GM18951 (cell line): ENCODE results near the gene HSPBP1.
"Not testable (repeated sequence)": the region's sequence is repeated elsewhere in the genome, so short reads cannot be mapped to it uniquely, and the experiment has no call there.

Experiments used
- POLR2A ChIP-seq: IDR thresholded peaks from 4 replicates; pipeline ENCODE4 v1.6.1; 2011; ENCODE audit warnings: mild to moderate bottlenecking; ENCODE audit not compliant: insufficient read length, insufficient read depth; ENCODE audit errors: extremely low read depth
- in situ Hi-C: fragments of 300-500 bp; cut with MboI; formaldehyde crosslinking; loops from one replicate; pipeline ENCODE4 v1.12.0; 2022; ENCODE audit warnings: low sequenced_read_pairs, mixed read lengths, inconsistent platforms; ENCODE audit not compliant: unreplicated experiment

The HSPBP1 gene

GRCh38 chr19:55228015-55228391 is 51.9 kb downstream of the HSPBP1 start:
- in situ Hi-C loops = no loop called here
- TF ChIP-seq POLR2A = no peak

DNA sequence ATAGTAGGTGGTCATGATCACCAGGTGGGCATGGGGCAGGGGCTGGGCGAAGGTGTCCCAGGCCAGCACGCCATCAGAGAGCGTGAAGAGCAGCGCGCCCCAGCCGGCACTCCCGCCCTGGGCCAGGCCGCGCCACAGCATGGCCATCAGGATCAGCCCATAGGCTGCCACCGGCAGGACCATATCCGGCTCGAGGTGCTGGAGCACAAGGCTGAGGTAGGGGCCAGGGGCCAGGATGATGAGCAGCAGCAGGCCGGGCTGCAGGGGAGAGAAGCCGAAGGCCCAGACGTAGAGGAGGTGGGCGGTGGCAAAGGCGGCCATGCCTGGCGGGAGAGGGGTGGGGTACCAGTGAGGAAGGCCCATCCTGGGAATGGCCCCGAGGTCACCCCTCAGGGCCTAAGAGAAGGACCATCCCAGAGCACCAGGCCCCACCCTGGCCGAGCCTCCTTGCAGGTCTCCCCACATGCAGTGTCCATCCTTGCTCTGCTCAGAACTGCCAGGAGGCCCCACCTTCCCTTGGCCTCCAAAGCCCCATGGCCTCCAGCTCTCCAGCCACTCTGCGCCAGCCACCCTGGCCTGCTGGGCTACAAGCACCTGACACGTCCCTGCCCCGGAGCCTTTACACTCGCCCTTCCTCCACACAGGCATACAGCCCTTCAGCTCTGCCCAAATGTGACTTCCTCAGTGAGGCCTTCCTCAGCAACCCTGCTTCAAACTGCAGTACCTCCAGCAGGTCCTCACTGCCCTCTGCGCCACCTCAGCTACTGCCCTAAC is 52.5 kb downstream of the HSPBP1 start:
- in situ Hi-C loops = no loop called here

GRCh38 chr19:55226788-55227187 is 53.1 kb downstream of the HSPBP1 start:
- TF ChIP-seq POLR2A = no peak
- in situ Hi-C loops = no loop called here

More for the DNA sequence above, 52.5 kb downstream of the HSPBP1 start:
- TF ChIP-seq POLR2A = no peak

DNA sequence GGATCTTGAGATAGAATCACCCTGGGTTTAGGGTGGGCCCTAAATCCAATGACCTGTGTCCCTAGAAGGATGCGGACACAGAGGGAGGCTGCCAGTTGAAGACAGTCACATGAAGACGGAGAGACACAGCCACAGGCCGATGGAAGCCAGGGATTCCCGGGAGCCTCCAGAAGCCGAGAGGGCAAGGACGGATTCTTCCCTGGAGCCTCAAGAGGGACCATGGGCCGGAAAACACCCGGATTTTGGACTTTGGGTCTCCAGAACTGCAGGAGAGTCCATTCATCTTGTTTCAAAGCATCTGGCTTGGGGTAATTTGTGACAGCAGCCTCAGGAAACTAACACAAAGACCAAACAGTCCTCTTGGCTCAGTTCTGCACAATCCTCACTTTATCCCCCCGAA is 53.6 kb downstream of the HSPBP1 start:
- in situ Hi-C loops = no loop called here
- TF ChIP-seq POLR2A = no peak

- TF ChIP-seq POLR2A = no peak
- in situ Hi-C loops = no loop called here
These were observed 54.4 kb downstream of the HSPBP1 start for GRCh38 chr19:55225415-55225958.

GRCh38 chr19:55224679-55225414 is 55.1 kb downstream of the HSPBP1 start:
- in situ Hi-C loops = not testable (repeated sequence)

DNA sequence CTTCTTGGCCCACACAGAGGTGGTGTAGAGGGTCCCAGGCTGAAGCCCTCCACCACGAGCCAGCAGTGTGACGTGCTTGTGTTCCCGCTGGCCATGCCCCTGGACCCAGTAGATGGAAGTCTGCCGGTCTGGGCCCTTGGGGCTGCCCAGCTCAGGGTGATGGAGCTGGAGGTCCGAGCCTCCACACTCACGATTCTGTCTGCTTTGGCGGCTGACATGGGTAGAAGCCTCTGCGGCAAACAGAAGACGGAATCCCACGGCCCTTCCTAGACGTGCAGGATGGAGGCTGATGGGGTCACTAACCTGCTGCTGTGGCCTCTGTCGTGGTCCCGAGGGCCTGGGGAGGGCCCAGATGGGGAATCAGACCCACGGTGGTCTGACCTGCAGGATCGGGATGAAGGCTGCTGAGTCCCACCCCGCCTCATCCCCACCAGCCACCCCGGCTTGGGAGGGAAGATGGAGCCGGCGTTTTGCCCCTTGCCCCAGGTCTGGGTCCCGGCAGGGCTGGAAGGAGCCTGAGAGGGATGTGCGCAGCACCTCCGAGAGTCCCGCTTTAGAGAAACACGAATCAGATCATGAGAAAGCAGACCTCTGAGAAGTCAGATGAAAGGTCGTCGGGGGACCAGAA is 55.8 kb downstream of the HSPBP1 start:
- in situ Hi-C loops = no loop called here
- TF ChIP-seq POLR2A = no peak

GRCh38 chr19:55223291-55224037 is 56.4 kb downstream of the HSPBP1 start:
- in situ Hi-C loops = no loop called here

GRCh38 chr19:55220525-55220924 is 59.4 kb downstream of the HSPBP1 start:
- in situ Hi-C loops = no loop called here
- TF ChIP-seq POLR2A = no peak

More at GRCh38 chr19:55223291-55224037, 56.4 kb downstream of the HSPBP1 start:
- TF ChIP-seq POLR2A = peak; percentile 9

- in situ Hi-C loops = no loop called here
- TF ChIP-seq POLR2A = no peak
These were observed 63.3 kb downstream of the HSPBP1 start for GRCh38 chr19:55216461-55217198.

GRCh38 chr19:55213547-55213946 is 66.4 kb downstream of the HSPBP1 start:
- in situ Hi-C loops = no loop called here
- no peak for TF ChIP-seq POLR2A

- no peak for TF ChIP-seq POLR2A
- in situ Hi-C loops = no loop called here
These were observed 67.5 kb downstream of the HSPBP1 start for GRCh38 chr19:55212447-55212846.
